ENCODE results near the gene MAN2A1. TPM values are rescaled to one million over a fixed set of nuclear protein-coding genes. Genes with fewer than 3 reads are reported as not detected.

Gene MAN2A1
- polyA plus RNA-seq, 1 donor from 2014 or later: 5.7 TPM

- Histone ChIP-seq H3K9me3 (ENCODE audit: low read length) (no peaks in the 10 kb centered on the region), H3F3A (ENCODE audit: insufficient read depth, low read length, poor library complexity, severe bottlenecking) (no peaks in the 10 kb centered on the region), H3K9ac (ENCODE audit: low read length) (no peak overlapping the region), H3K27me3 (ENCODE audit: insufficient read depth, low read depth, low read length) (no peaks in the 10 kb centered on the region), H2AFZ (ENCODE audit: low read depth, low read length) (no peak overlapping the region), H3K4me3 (ENCODE audit: low read length) (no peak overlapping the region), H4K20me1 (ENCODE audit: insufficient read depth) (no peaks in the 10 kb centered on the region), H3K27ac (ENCODE audit: low read length) (no peak overlapping the region), H3K9me2 (ENCODE audit: insufficient read depth, low read length) (no peaks in the 10 kb centered on the region), H3K36me3 (ENCODE audit: insufficient read depth, low read length) (no peaks in the 10 kb centered on the region), H3K4me2 (ENCODE audit: low read length) (no peak overlapping the region), H3K79me2 (replicated peaks; ENCODE audit: insufficient read depth, low read length) (no peaks in the 10 kb centered on the region)
- TF ChIP-seq RAD21 (conservative IDR thresholded peaks at IDR 0.05) (no peak), EP300 (conservative IDR thresholded peaks at IDR 0.05; ENCODE audit: poor library complexity, severe bottlenecking) (no peak), REST (IDR thresholded peaks at IDR 0.05; ENCODE audit: borderline replicate concordance) (no peak), SMC3 (conservative IDR thresholded peaks at IDR 0.05; ENCODE audit: poor library complexity) (no peak), EZH2 (IDR thresholded peaks at IDR 0.05; ENCODE audit: borderline replicate concordance, insufficient read depth, low read length, poor library complexity, severe bottlenecking) (no peak), POLR2AphosphoS5 (IDR thresholded peaks at IDR 0.05) (no peak), MXI1 (conservative IDR thresholded peaks at IDR 0.05; ENCODE audit: poor library complexity, severe bottlenecking) (no peak), TAF1 (IDR thresholded peaks at IDR 0.05; ENCODE audit: low read depth) (no peak)
- TF ChIP-seq, protein P1, sequence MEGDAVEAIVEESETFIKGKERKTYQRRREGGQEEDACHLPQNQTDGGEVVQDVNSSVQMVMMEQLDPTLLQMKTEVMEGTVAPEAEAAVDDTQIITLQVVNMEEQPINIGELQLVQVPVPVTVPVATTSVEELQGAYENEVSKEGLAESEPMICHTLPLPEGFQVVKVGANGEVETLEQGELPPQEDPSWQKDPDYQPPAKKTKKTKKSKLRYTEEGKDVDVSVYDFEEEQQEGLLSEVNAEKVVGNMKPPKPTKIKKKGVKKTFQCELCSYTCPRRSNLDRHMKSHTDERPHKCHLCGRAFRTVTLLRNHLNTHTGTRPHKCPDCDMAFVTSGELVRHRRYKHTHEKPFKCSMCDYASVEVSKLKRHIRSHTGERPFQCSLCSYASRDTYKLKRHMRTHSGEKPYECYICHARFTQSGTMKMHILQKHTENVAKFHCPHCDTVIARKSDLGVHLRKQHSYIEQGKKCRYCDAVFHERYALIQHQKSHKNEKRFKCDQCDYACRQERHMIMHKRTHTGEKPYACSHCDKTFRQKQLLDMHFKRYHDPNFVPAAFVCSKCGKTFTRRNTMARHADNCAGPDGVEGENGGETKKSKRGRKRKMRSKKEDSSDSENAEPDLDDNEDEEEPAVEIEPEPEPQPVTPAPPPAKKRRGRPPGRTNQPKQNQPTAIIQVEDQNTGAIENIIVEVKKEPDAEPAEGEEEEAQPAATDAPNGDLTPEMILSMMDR (IDR thresholded peaks at IDR 0.05; ENCODE audit: poor library complexity, severe bottlenecking): no peak
These were observed 184.4 kb downstream of the MAN2A1 start for GRCh38 chr5:109874108-109874507.

DNA sequence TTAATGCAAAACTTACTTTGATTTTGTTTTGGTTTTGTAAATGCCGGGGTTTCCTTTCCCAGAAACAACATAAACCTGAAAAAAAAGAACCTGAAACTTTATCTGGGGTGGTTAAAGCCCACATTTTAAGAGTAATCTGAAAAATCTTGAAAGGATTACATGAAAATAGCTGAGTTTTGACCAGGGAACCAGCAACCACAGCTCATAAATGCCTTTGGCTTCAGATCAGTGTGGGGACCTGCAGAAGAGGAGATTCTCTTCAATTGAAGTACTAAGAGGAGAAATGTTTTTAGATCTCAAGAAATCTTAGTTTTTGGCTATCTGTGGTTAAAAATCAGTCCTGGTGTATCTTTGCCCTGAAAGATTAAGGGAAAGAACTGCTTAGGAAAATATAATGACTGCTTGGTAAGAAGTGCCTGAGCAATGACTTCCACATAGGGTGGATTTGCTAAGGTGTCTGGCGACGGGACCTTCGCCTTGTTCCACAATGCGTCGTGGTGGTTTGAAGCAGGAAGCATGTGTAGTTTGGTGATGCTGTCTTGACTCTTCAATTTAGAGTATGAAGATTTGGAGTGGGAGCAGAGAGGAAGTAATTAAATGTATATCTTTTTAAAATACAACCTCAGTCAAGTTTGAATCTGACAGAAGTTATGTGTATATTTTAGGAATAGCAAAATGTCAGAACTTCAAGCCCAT is 186.5 kb downstream of the MAN2A1 start:
- no peak overlapping the region for H3K4me3 ChIP-seq (ENCODE audit: low read length)
- no peaks in the 10 kb centered on the region for H3K9me3 ChIP-seq (ENCODE audit: low read length)
- H3K27ac ChIP-seq (ENCODE audit: low read length): no peak overlapping the region
- H3K9me2 ChIP-seq (ENCODE audit: insufficient read depth, low read length): no peaks in the 10 kb centered on the region
- H3K27me3 ChIP-seq (ENCODE audit: insufficient read depth, low read depth, low read length): no peaks in the 10 kb centered on the region
- H2AFZ ChIP-seq (ENCODE audit: low read depth, low read length): no peak overlapping the region
- H3K36me3 ChIP-seq (ENCODE audit: insufficient read depth, low read length): no peaks in the 10 kb centered on the region
- no peaks in the 10 kb centered on the region for H3K79me2 ChIP-seq (replicated peaks; ENCODE audit: insufficient read depth, low read length)
- no peak overlapping the region for H3K9ac ChIP-seq (ENCODE audit: low read length)
- H3F3A ChIP-seq (ENCODE audit: insufficient read depth, low read length, poor library complexity, severe bottlenecking): no peaks in the 10 kb centered on the region
- H3K4me2 ChIP-seq (ENCODE audit: low read length): no peak overlapping the region
- H4K20me1 ChIP-seq (ENCODE audit: insufficient read depth): no peaks in the 10 kb centered on the region
- no peak for TF ChIP-seq EP300 (conservative IDR thresholded peaks at IDR 0.05; ENCODE audit: poor library complexity, severe bottlenecking)
- TF ChIP-seq MXI1 (conservative IDR thresholded peaks at IDR 0.05; ENCODE audit: poor library complexity, severe bottlenecking): no peak
- TF ChIP-seq TAF1 (IDR thresholded peaks at IDR 0.05; ENCODE audit: low read depth): no peak

Data from neural cell (in vitro differentiated cells).